Measurements from ENCODE around the gene WNT9A.

The WNT9A gene

GRCh38 chr1:227927971-227928741 lies 19.6 kb downstream of the WNT9A start:
- DNase-seq (ENCODE audit: low spot score): no peak
- in situ Hi-C loops (cut with MboI; ENCODE audit: low pct_unique_long_range_greater_than_20kb, low sequenced_read_pairs, unreplicated experiment): no loop called here
- TF ChIP-seq CTCF (IDR thresholded peaks at IDR 0.05; ENCODE audit: extremely low read depth, insufficient read depth, missing control alignments): no peak

DNA sequence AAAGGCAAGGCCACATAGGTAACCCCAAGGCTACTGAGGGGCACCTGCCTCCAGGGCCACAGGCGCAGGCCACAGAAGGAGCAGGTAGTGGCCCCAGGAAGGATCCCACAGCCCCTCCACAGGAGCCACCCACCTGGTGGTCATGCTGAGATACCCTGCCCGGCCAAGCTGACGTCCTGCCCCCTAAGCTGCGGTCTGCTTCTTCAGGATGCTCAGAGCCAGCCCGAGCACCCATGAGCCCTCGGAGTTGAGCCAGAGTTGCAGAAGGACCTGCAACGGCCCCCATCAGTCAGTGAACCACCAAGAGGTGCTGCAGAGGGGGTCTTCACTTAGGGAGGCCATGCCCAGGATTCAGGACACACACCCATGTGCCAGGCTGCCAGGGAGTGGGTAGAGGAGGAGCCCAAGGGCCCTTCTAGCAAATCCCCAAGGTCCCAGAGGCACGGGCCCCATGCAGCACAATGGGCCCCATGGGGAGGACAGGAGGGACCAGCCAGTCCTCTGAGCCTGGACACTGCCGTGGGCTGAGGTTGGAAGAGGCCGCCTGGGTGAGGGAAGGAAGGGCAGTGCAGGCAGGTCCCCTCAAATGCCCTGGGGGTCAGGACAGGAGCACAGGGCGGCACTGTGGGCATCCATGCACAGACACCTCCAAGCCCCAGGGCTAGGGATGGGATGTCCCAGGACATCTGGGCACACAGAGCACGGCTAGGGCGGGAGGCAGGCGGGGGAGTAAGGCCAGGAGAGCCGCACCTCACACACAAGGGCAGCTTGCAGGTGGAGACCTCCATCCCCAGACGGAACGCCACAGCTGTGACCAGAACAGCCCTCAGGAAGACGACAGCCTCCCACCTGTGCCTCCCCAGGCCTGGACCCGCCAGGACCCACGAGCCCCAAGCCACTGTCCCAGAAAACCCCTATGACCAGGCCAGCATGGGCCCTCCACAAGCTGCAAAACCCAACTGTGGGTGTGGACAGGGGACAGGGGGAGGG lies 20.5 kb downstream of the WNT9A start:
- in situ Hi-C loops (cut with MboI; ENCODE audit: low pct_unique_long_range_greater_than_20kb, low sequenced_read_pairs, unreplicated experiment): no loop called here
- DNase-seq (ENCODE audit: low spot score): no peak
- no peak for TF ChIP-seq CTCF (IDR thresholded peaks at IDR 0.05; ENCODE audit: extremely low read depth, insufficient read depth, missing control alignments)

DNA sequence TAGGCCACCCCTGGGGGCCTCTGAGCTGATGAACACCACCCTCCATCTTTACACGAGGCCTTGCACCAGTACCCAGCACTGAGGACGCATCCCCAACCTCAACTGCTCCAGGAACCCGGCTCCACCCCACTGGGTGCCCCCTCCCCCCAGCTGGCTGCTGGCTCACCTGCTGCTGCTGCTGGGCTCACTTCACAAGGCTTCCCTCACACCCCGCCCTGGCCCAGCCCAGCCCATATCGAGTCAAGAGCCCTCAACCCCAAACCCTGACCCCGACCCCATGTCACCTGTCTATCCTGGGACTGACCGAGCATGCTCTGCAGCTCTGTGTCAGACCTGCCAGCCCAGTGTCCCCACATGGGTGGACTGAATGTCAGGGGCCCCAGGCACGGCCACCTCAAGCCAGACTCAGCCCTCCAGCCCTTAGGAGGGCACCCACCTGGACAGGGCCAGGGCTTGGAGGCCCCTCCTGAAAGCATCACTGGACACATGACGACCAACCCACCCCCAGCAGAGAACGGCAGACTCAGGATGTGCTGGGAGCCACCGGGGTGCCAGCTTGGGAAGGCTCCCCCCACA lies 21.4 kb downstream of the WNT9A start:
- in situ Hi-C loops (cut with MboI; ENCODE audit: low pct_unique_long_range_greater_than_20kb, low sequenced_read_pairs, unreplicated experiment): no loop called here
- DNase-seq (ENCODE audit: low spot score): no peak
- no peak for TF ChIP-seq CTCF (IDR thresholded peaks at IDR 0.05; ENCODE audit: extremely low read depth, insufficient read depth, missing control alignments)

DNA sequence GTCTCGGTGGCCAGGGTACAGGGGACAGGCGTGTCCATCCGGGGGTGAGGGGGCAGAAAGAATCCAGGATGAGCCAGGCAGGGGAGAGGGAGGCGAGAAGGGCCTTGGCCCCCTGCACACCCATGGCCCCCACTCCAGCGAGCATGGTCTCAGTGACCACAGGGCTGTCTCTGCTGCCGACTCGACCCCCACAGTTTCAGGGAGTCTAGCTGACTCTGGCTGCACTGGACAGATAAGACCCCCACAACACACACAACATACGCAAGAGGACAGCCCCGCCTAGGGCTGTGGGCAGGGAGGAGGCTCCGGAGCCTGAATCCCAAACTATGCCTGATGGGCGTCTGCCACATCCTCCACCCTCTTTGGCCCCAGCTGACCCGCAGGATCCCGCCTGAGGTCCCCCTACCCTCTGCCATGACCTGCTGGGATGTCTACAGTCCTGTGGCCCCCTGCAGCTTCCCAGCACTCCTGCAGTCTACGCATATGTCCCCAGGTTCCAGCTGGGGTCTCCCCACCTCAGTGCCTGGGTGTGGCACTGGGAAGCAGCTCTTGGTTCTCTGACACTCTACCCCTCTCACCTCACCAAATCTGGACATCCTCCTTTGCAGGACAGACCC lies 22.0 kb downstream of the WNT9A start:
- no peak for TF ChIP-seq CTCF (IDR thresholded peaks at IDR 0.05; ENCODE audit: extremely low read depth, insufficient read depth, missing control alignments)
- DNase-seq (ENCODE audit: low spot score): no peak
- in situ Hi-C loops (cut with MboI; ENCODE audit: low pct_unique_long_range_greater_than_20kb, low sequenced_read_pairs, unreplicated experiment): no loop called here

DNA sequence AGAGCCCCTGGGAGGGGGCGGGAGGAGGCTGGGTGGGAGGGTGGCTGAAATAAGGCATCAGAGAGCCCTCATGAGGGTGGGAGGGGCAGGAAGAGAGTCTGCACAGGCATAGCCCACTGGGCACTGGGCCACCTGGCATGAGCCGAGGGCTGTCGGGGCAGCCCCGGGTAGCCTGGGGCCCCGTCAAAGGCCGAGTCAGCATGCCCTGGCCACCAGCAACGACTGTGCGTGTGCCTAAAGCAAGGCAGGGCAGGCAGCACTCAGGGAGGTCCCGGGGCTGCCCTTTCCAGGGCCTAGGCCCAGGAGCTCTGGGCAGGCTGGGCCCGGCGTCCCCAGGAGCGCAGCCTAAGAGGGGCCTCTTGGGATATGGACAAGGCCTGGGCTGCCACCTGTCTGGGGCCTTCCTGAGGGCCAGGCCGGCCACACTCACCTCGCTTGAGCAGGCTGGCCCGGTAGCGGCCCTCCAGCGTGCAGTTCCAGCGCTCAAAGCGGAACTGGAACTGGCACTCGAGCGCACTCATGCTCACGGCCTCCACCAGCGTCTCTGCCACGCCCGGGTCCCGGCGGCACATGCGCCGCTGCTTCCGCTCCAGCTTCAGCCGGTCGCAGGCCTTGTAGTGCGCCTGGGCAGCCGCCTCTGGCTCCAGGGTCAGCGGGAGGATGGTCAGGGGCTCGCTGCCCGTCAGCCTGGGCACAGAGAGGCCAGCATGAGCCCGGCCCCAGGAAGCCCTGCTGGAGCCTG lies 22.7 kb downstream of the WNT9A start:
- no peak for DNase-seq (ENCODE audit: low spot score)
- in situ Hi-C loops (cut with MboI; ENCODE audit: low pct_unique_long_range_greater_than_20kb, low sequenced_read_pairs, unreplicated experiment): no loop called here
- no peak for TF ChIP-seq CTCF (IDR thresholded peaks at IDR 0.05; ENCODE audit: extremely low read depth, insufficient read depth, missing control alignments)
